ENCODE data around the gene PWWP2B.

The PWWP2B gene

DNA sequence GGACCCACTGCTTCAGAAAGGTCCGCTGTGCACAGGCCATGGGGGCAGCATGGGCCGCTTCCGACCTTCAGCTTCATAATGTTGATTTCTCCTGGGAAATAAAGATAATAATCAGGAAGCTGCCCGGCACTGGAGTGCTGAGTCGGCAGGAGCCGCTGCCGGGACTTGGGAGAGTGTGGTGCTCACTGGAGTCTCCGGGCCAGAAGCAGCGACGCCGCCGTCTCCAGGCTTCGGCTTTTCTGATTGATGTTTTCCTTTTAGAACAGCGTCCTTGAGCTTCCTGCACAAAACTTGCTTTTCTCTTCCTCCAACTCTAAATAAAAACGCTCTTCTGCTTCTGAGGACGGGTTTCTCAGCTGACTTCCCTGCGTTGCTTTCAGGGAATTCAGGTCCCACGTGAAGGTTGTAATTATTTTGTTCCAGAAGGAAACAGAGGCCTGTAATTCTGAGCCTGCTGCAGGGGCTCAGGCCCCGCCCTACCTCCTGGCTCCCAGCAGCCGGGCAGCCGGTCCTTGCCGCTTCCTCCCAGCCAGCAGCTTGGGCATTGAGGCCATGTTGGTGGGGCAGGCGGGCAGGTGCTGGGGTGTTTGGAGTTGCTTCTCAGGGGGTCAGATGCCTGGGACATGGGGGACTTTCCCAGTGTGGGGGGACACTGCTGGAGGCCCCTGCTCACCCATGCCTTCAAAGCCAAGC lies 14.7 kb downstream of the PWWP2B start:
- no peak overlapping the region for H3K9ac ChIP-seq
- H3K27ac ChIP-seq = no peak overlapping the region
- TF ChIP-seq, protein P1, sequence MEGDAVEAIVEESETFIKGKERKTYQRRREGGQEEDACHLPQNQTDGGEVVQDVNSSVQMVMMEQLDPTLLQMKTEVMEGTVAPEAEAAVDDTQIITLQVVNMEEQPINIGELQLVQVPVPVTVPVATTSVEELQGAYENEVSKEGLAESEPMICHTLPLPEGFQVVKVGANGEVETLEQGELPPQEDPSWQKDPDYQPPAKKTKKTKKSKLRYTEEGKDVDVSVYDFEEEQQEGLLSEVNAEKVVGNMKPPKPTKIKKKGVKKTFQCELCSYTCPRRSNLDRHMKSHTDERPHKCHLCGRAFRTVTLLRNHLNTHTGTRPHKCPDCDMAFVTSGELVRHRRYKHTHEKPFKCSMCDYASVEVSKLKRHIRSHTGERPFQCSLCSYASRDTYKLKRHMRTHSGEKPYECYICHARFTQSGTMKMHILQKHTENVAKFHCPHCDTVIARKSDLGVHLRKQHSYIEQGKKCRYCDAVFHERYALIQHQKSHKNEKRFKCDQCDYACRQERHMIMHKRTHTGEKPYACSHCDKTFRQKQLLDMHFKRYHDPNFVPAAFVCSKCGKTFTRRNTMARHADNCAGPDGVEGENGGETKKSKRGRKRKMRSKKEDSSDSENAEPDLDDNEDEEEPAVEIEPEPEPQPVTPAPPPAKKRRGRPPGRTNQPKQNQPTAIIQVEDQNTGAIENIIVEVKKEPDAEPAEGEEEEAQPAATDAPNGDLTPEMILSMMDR (conservative IDR thresholded peaks at IDR 0.05; ENCODE audit: low read depth, low read length) = no peak
- no peak overlapping the region for H3K4me3 ChIP-seq (IDR thresholded peaks at IDR 0.05; ENCODE audit: insufficient read depth, low read depth, low read length)
- no peaks in the 10 kb centered on the region for H3K27me3 ChIP-seq (ENCODE audit: insufficient read depth, low read depth)
- H3K4me1 ChIP-seq (ENCODE audit: low read depth, poor library complexity, severe bottlenecking) = no peaks in the 10 kb centered on the region
- H2AFZ ChIP-seq (ENCODE audit: low read depth) = no peak overlapping the region
- H3K79me2 ChIP-seq (ENCODE audit: insufficient read depth, low read depth) = no peaks in the 10 kb centered on the region
- no peaks in the 10 kb centered on the region for H4K20me1 ChIP-seq (ENCODE audit: insufficient read depth)
- H3K36me3 ChIP-seq (ENCODE audit: insufficient read depth) = no peaks in the 10 kb centered on the region
- no peak overlapping the region for H3K4me2 ChIP-seq

DNA sequence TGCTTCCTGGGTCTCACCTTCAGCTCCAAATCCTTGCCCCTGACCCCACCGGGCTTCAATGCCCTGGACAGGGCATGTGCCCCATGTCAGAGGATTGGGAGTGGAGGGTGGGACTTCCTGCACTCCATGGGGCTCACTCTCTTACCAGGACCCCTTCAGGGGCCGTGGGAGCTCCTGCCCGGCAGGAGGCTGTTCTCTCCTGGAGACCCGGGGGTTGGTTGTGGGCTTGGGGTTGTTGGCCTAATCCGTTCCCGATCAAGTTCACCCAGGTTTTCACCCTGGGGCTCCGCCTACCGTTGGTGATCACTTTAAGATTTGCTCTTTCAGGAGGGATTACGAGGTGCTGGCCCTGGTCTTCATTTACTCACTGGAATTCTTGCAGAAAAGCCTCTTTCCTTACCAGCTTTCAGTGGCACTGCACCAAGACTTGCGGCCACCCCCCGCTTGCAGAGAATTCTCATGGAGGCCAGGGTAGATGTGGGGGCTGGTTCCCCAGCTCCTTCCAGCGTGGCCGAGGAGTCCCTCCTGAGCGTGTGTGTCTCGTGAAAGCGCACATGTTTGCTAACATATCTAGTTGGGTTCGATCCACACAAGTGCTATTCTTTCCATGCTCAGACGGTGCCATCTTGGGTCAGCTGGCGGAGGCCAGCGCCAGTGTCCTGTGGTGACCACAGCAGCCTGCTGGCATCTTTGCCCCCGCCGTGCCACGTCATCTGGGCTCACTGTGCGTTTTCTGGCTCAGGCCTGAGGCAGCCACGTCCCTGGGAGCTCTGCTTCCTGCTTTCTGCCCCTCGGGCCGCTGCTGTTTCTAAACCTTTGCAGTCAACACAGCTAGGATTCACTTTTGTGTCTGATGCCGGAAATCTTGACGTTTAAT lies 15.6 kb downstream of the PWWP2B start:
- Histone ChIP-seq H3K79me2 (ENCODE audit: insufficient read depth, low read depth) (no peaks in the 10 kb centered on the region), H3K36me3 (ENCODE audit: insufficient read depth) (no peaks in the 10 kb centered on the region), H3K4me3 (IDR thresholded peaks at IDR 0.05; ENCODE audit: insufficient read depth, low read depth, low read length) (no peak overlapping the region), H2AFZ (ENCODE audit: low read depth) (no peak overlapping the region), H3K27me3 (ENCODE audit: insufficient read depth, low read depth) (no peaks in the 10 kb centered on the region), H3K4me2 (no peak overlapping the region), H3K27ac (no peak overlapping the region), H3K4me1 (ENCODE audit: low read depth, poor library complexity, severe bottlenecking) (peaks cover 2% of the 10 kb centered on the region), H3K9ac (no peak overlapping the region), H4K20me1 (ENCODE audit: insufficient read depth) (no peaks in the 10 kb centered on the region)
- TF ChIP-seq, protein P1 (conservative IDR thresholded peaks at IDR 0.05; ENCODE audit: low read depth, low read length) = no peak

DNA sequence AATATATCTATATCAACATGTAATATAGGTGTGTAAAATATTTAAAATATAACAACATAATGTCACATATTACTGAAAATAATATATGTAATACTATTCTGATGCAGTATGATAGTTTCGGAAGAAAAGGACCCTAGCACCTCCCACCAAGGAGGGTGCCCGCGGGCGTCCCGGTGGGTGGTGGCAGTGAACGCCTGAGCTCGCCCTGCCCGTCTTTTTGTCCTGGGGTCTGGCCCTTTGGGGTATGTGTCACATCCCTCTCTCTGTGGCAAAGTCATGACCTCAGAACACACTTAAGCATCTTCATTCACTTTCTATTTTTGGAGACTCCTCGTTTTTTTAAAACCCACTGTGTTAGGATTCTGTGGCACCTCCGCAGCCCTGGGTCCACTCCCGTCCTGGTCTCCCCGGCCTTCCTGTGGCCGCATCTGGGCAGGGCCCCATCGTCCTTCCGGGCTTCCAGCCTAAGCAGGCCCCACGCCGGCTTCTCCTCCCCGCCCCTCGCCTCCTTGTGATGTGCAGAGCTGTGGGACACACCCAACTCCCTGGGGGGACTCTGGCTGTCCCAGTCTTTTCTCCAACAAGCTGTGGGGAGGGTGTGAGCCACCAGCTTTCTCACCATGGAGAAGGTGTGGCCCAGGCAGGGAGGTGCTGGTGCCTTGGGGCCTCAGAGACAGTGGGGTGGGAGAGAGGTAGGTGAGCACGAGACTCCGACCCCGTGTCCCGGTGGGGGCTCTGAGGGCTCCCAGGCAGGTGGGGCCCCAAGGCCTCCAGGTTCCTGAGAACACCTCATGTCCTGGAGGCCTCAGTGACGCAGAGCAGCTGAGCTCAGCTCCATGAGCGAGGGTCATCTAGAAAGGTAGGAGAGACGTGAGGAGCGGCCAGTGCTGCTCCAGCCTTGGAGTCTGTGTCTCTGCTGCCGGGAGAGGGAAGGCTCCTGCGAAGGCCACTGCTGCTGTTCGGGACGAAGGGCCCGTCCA lies 16.5 kb downstream of the PWWP2B start:
- Histone ChIP-seq H3K79me2 (ENCODE audit: insufficient read depth, low read depth) (no peaks in the 10 kb centered on the region), H3K4me1 (ENCODE audit: low read depth, poor library complexity, severe bottlenecking) (peaks cover 12% of the 10 kb centered on the region), H3K27me3 (ENCODE audit: insufficient read depth, low read depth) (no peaks in the 10 kb centered on the region), H3K36me3 (ENCODE audit: insufficient read depth) (no peaks in the 10 kb centered on the region), H2AFZ (ENCODE audit: low read depth) (no peak overlapping the region), H3K4me3 (IDR thresholded peaks at IDR 0.05; ENCODE audit: insufficient read depth, low read depth, low read length) (no peak overlapping the region), H4K20me1 (ENCODE audit: insufficient read depth) (no peaks in the 10 kb centered on the region), H3K9ac (no peak overlapping the region), H3K4me2 (no peak overlapping the region), H3K27ac (no peak overlapping the region)
- TF ChIP-seq, protein P1 (conservative IDR thresholded peaks at IDR 0.05; ENCODE audit: low read depth, low read length) = no peak

DNA sequence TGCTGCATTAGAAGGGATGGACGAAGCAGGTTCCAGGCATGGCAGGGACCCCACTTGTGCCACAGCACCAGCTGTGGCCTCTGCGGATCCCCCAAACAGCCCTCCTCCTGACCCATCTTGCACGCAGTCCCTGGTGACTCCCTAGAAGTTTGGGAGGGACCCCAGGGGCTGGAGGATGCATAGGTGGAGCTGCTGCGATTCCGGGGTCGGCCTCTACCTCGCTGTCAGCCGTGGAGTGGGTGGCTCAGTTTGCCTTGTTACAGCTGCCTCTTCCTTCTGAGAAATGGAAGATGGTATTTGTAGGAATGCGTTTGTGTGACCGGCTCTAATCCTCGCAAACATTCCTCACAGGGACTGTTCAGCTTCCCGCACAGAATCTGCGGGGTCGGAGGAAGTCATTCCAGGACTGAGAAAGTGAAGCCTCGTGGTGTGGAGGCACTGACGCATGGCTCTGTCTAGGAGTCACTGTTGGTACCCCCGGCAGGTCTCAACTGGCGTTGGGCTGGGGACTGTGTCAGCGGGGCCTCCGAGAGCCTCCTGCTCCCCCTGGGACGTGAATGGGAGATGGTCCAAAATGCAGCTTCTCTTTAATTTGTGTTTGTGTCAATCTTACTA lies 17.5 kb downstream of the PWWP2B start:
- Histone ChIP-seq H3K79me2 (ENCODE audit: insufficient read depth, low read depth) (no peaks in the 10 kb centered on the region), H4K20me1 (ENCODE audit: insufficient read depth) (no peaks in the 10 kb centered on the region), H3K36me3 (ENCODE audit: insufficient read depth) (no peaks in the 10 kb centered on the region), H3K4me1 (ENCODE audit: low read depth, poor library complexity, severe bottlenecking) (peaks cover 20% of the 10 kb centered on the region), H2AFZ (ENCODE audit: low read depth) (no peak overlapping the region), H3K4me3 (IDR thresholded peaks at IDR 0.05; ENCODE audit: insufficient read depth, low read depth, low read length) (no peak overlapping the region), H3K9ac (no peak overlapping the region), H3K27ac (no peak overlapping the region), H3K27me3 (ENCODE audit: insufficient read depth, low read depth) (no peaks in the 10 kb centered on the region), H3K4me2 (no peak overlapping the region)
- TF ChIP-seq, protein P1 (conservative IDR thresholded peaks at IDR 0.05; ENCODE audit: low read depth, low read length) = no peak
